ENCODE measurements around the gene FAM13A. TPM values are rescaled to one million over a fixed set of nuclear protein-coding genes. Genes with fewer than 3 reads are reported as not detected.
A peak's percentile ranks its signal among the peaks of the same experiment; 100 is the strongest.
"Not testable (repeated sequence)": the region's sequence is repeated elsewhere in the genome, so short reads cannot be mapped to it uniquely, and the experiment has no call there.

Gene FAM13A
- total RNA-seq, 1 donor from 2014 or later = 16.8 TPM

- DNase-seq (ENCODE audit: low read depth) = no peak
Measured at GRCh38 chr4:89044147-89044900, 12.7 kb downstream of the FAM13A start.

GRCh38 chr4:89042055-89042454 lies 14.9 kb downstream of the FAM13A start:
- no peak for DNase-seq (ENCODE audit: low read depth)

GRCh38 chr4:89039730-89040338 lies 17.2 kb downstream of the FAM13A start:
- no peak for DNase-seq (ENCODE audit: low read depth)

GRCh38 chr4:89036535-89036934 lies 20.4 kb downstream of the FAM13A start:
- no peak for DNase-seq (ENCODE audit: low read depth)

GRCh38 chr4:89031272-89031671 lies 25.7 kb downstream of the FAM13A start:
- DNase-seq (ENCODE audit: low read depth) = no peak

- no peak for DNase-seq (ENCODE audit: low read depth)
Measured at GRCh38 chr4:89029591-89029990, 27.4 kb downstream of the FAM13A start.

GRCh38 chr4:89026542-89026941 lies 30.4 kb downstream of the FAM13A start:
- no peak for DNase-seq (ENCODE audit: low read depth)

- DNase-seq (ENCODE audit: low read depth) = peak; percentile 76
Measured at GRCh38 chr4:89024051-89024675, 32.8 kb downstream of the FAM13A start.

GRCh38 chr4:89023140-89023539 lies 33.8 kb downstream of the FAM13A start:
- DNase-seq (ENCODE audit: low read depth) = peak; percentile 13

- DNase-seq (ENCODE audit: low read depth) = peak; percentile 70
Measured at GRCh38 chr4:89022426-89023128, 34.4 kb downstream of the FAM13A start.

- DNase-seq (ENCODE audit: low read depth) = no peak
Measured at GRCh38 chr4:89021684-89022083, 35.3 kb downstream of the FAM13A start.

GRCh38 chr4:89021062-89021461 lies 35.9 kb downstream of the FAM13A start:
- no peak for DNase-seq (ENCODE audit: low read depth)

- DNase-seq (ENCODE audit: low read depth) = not testable (repeated sequence)
Measured at GRCh38 chr4:89014897-89015296, 42.1 kb downstream of the FAM13A start.

GRCh38 chr4:89009761-89010369 lies 47.1 kb downstream of the FAM13A start:
- DNase-seq (ENCODE audit: low read depth) = no peak

- DNase-seq (ENCODE audit: low read depth) = no peak
Measured at GRCh38 chr4:89009115-89009514, 47.9 kb downstream of the FAM13A start.

- DNase-seq (ENCODE audit: low read depth) = no peak
Measured at GRCh38 chr4:89008166-89008565, 48.8 kb downstream of the FAM13A start.

- no peak for DNase-seq (ENCODE audit: low read depth)
Measured at GRCh38 chr4:89007338-89007939, 49.5 kb downstream of the FAM13A start.

- DNase-seq (ENCODE audit: low read depth) = no peak
Measured at GRCh38 chr4:89006307-89006706, 50.7 kb downstream of the FAM13A start.

GRCh38 chr4:89005066-89005465 lies 51.9 kb downstream of the FAM13A start:
- not testable (repeated sequence) for DNase-seq (ENCODE audit: low read depth)

GRCh38 chr4:89001647-89002445 lies 55.1 kb downstream of the FAM13A start:
- DNase-seq (ENCODE audit: low read depth) = peak; percentile 17

All from myocyte (in vitro differentiated cells).